Measurements from ENCODE around the gene ZNF253.

DNA sequence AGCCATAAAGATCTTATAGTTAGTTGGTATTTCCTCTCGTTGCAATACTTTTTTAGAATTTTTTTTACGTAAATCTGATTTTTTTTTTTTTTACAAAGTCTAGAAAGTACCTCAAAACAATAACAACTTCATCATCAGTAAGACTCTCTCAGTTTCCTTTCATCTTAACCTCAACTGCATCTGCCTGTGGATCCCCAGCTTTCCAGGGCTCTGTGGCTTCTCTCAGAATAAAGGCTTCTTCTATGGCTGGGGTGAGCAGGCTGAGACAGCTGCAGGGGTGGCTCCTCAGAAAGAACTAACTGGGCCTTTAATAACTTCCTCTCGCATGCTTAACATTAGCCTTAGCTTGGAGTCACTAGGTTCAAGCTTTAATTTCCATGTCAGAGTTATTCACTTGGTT lies 48.3 kb upstream of the ZNF253 start:
- TF ChIP-seq, protein P1, sequence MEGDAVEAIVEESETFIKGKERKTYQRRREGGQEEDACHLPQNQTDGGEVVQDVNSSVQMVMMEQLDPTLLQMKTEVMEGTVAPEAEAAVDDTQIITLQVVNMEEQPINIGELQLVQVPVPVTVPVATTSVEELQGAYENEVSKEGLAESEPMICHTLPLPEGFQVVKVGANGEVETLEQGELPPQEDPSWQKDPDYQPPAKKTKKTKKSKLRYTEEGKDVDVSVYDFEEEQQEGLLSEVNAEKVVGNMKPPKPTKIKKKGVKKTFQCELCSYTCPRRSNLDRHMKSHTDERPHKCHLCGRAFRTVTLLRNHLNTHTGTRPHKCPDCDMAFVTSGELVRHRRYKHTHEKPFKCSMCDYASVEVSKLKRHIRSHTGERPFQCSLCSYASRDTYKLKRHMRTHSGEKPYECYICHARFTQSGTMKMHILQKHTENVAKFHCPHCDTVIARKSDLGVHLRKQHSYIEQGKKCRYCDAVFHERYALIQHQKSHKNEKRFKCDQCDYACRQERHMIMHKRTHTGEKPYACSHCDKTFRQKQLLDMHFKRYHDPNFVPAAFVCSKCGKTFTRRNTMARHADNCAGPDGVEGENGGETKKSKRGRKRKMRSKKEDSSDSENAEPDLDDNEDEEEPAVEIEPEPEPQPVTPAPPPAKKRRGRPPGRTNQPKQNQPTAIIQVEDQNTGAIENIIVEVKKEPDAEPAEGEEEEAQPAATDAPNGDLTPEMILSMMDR (IDR thresholded peaks at IDR 0.05; ENCODE audit: low read length) = no peak
- no peak for TF ChIP-seq EZH2phosphoT487 (IDR thresholded peaks at IDR 0.05; ENCODE audit: low read length)
